ENCODE results near the gene LRRC46. TPM values are rescaled to one million over a fixed set of nuclear protein-coding genes. Genes with fewer than 3 reads are reported as not detected.
A peak's percentile ranks its signal among the peaks of the same experiment; 100 is the strongest.

LRRC46 gene
- total RNA-seq, 3 donors from 2014 or later (not counting 1 experiment from before 2014, with no cell fraction given): 1.7 to 3.1 (median 2.7) TPM

- Histone ChIP-seq H3K36me3 (ENCODE audit: control insufficient read depth, insufficient read depth, low read length) (no peaks in the 10 kb centered on the region), H3K4me3 (ENCODE audit: low read length) (no peak overlapping the region), H3K27me3 (ENCODE audit: control insufficient read depth, insufficient read depth, low read length) (peaks cover 30% of the 10 kb centered on the region), H3K4me1 (ENCODE audit: control insufficient read depth, insufficient read depth, low read length) (peaks cover 8% of the 10 kb centered on the region), H3K27ac (ENCODE audit: low read length) (no peak overlapping the region), H3K9me3 (ENCODE audit: control insufficient read depth, insufficient read depth, low read length) (no peaks in the 10 kb centered on the region)
- ATAC-seq (no peak), DNase-seq (no peak)
- Mint-ChIP-seq H3K27me3 (ENCODE audit: low read depth in 2 of 2) (peaks cover 38 to 47% of the 10 kb centered on the region in 2 donors), H3K4me3 (no peak overlapping the region), H3K36me3 (no peaks in the 10 kb centered on the region), H3K4me1 (peaks cover 11 to 17% of the 10 kb centered on the region in 2 donors), H3K27ac (no peak overlapping the region), H3K9me3 (no peaks in the 10 kb centered on the region)
- no peak for TF ChIP-seq CTCF (IDR thresholded peaks at IDR 0.05)
- intact Hi-C loops (cut with micrococcal nuclease): no loop called here
- WGBS (ENCODE audit: insufficient coverage): 74% methylated on average over 6 of the region's 6 CpGs
Observed at GRCh38 chr17:47792979-47793378, 38.5 kb upstream of the LRRC46 start.

DNA sequence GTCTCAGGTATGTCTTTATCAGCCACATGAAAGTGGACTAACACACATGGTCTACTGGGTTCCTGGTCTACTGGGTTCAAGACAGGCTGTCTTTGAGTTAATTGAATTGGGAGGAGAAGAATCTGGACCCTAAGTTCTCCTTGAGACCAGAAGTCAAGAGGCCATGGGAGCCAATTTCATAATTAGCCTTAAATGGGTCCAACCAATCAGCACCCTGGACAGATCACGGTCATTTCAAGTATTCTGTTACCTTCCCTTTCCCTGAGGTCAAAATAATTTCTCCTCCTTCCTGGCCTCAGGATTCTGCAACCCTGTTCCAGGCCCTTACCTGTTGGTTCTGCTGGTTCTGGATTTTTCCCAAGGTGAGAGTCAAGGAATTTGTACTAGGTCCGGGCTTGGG, 33.7 kb upstream of the LRRC46 start:
- Histone ChIP-seq H3K27ac (ENCODE audit: low read length) (no peak overlapping the region), H3K36me3 (ENCODE audit: control insufficient read depth, insufficient read depth, low read length) (no peaks in the 10 kb centered on the region), H3K4me3 (ENCODE audit: low read length) (no peak overlapping the region), H3K4me1 (ENCODE audit: control insufficient read depth, insufficient read depth, low read length) (no peaks in the 10 kb centered on the region), H3K27me3 (ENCODE audit: control insufficient read depth, insufficient read depth, low read length) (peaks cover 10% of the 10 kb centered on the region), H3K9me3 (ENCODE audit: control insufficient read depth, insufficient read depth, low read length) (no peaks in the 10 kb centered on the region)
- no peak overlapping the region for H3K4me3 Mint-ChIP-seq
- no peak overlapping the region for H3K27ac Mint-ChIP-seq
- H3K9me3 Mint-ChIP-seq: no peaks in the 10 kb centered on the region
- peaks cover 14 to 24% of the 10 kb centered on the region in 2 donors for H3K27me3 Mint-ChIP-seq (ENCODE audit: low read depth in 2 of 2)
- no peaks in the 10 kb centered on the region for H3K4me1 Mint-ChIP-seq
- intact Hi-C loops (cut with micrococcal nuclease): no loop called here
- no peaks in the 10 kb centered on the region for H3K36me3 Mint-ChIP-seq
- no peak for ATAC-seq
- no peak for DNase-seq
- TF ChIP-seq CTCF (IDR thresholded peaks at IDR 0.05): no peak
- whole genome bisulfite sequencing (ENCODE audit: insufficient coverage): 33% methylated on average over 1 of the region's 2 CpGs

DNA sequence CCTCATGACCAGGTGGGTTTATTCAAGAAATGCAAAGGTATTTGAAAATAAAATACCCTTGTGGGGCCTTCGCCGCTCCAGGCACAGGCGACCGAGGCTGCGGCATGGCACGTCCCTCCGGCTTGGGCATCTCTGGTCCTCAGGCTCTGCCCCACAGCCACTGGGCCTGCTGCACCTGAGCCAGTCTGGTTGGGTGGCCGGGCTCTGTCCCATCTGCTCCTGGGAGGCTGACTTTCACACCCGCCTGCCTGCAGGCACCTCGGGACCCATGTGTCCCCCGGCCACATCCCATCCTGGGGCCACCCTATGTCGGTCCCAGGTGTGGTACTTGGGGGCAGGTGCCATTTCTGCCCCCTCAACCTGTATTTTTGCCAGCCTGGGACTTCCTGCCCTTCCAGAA, 30.8 kb upstream of the LRRC46 start:
- Histone ChIP-seq H3K27ac (ENCODE audit: low read length) (no peak overlapping the region), H3K4me1 (ENCODE audit: control insufficient read depth, insufficient read depth, low read length) (no peaks in the 10 kb centered on the region), H3K4me3 (ENCODE audit: low read length) (no peak overlapping the region), H3K36me3 (ENCODE audit: control insufficient read depth, insufficient read depth, low read length) (no peaks in the 10 kb centered on the region), H3K9me3 (ENCODE audit: control insufficient read depth, insufficient read depth, low read length) (no peaks in the 10 kb centered on the region), H3K27me3 (ENCODE audit: control insufficient read depth, insufficient read depth, low read length) (no peaks in the 10 kb centered on the region)
- H3K4me3 Mint-ChIP-seq: no peak overlapping the region
- ATAC-seq: no peak
- DNase-seq: no peak
- H3K36me3 Mint-ChIP-seq: no peaks in the 10 kb centered on the region
- no peaks in the 10 kb centered on the region for H3K9me3 Mint-ChIP-seq
- H3K4me1 Mint-ChIP-seq: no peaks in the 10 kb centered on the region
- intact Hi-C loops (cut with micrococcal nuclease): no loop called here
- WGBS (ENCODE audit: insufficient coverage): 89% methylated on average over 12 of the region's 12 CpGs
- H3K27me3 Mint-ChIP-seq (ENCODE audit: low read depth in 2 of 2): peaks cover 0 to under 1% of the 10 kb centered on the region in 2 donors
- no peak for TF ChIP-seq CTCF (IDR thresholded peaks at IDR 0.05)
- H3K27ac Mint-ChIP-seq: no peak overlapping the region

DNA sequence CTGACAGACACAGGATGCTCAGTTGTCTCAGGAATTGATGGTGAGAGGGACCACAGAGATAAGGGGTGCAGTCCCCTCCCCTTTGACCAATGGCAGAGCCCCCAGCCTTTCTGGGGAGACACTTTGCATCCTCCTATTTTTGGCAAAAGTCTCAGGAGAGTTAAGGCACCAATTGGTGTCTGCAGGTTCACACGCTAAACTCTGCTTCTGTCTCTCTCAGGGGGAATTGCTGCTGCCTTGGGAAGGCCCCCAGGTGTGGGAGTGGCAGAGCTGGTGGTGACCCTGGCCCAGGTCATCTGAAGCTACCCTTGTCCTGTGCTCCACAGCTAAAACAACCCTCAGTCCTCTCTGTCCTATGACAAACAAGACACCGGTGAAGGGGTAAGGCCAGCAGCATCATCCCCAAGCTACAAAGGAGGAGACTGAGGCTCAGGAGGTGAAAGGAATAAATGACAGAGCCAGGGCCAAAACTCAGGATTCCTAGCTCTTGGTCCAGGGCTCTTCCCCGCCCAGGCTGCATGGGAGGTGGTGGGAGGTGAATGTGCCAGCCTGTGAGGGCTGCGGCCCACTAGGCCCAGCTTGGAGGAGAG, 30.2 kb upstream of the LRRC46 start:
- Mint-ChIP-seq H3K4me3 (no peak overlapping the region), H3K4me1 (no peaks in the 10 kb centered on the region), H3K27ac (peak overlapping the region in 1 of 2 donors; percentile 67), H3K9me3 (no peaks in the 10 kb centered on the region), H3K36me3 (no peaks in the 10 kb centered on the region), H3K27me3 (ENCODE audit: low read depth in 2 of 2) (no peaks in the 10 kb centered on the region)
- intact Hi-C loops (cut with micrococcal nuclease): no loop called here
- H3K4me3 ChIP-seq (ENCODE audit: low read length): no peak overlapping the region
- no peaks in the 10 kb centered on the region for H3K36me3 ChIP-seq (ENCODE audit: control insufficient read depth, insufficient read depth, low read length)
- 93% methylated on average over 4 of the region's 4 CpGs for WGBS (ENCODE audit: insufficient coverage)
- H3K4me1 ChIP-seq (ENCODE audit: control insufficient read depth, insufficient read depth, low read length): no peaks in the 10 kb centered on the region
- no peak for DNase-seq
- TF ChIP-seq CTCF (IDR thresholded peaks at IDR 0.05): no peak
- ATAC-seq: no peak
- H3K27ac ChIP-seq (ENCODE audit: low read length): no peak overlapping the region
- no peaks in the 10 kb centered on the region for H3K9me3 ChIP-seq (ENCODE audit: control insufficient read depth, insufficient read depth, low read length)
- H3K27me3 ChIP-seq (ENCODE audit: control insufficient read depth, insufficient read depth, low read length): no peaks in the 10 kb centered on the region

Data from natural killer cell (primary cell).